ENCODE data around the gene UCN2. TPM values are rescaled to one million over a fixed set of nuclear protein-coding genes. Genes with fewer than 3 reads are reported as not detected.

UCN2 gene
- total and polyA plus RNA-seq, 4 donors: 0.07 to 0.18 (median 0.16) TPM; not detected in 1

GRCh38 chr3:48562367-48563095 is 1.1 kb downstream of the UCN2 start:
- H3K27ac ChIP-seq (ENCODE audit: low read depth in 1 of 2, low read length in 1 of 2): no peak overlapping the region
- H3K27me3 ChIP-seq (ENCODE audit: control insufficient read depth in 3 of 3, insufficient read depth in 3 of 3, low read length in 2 of 3): no peaks in the 10 kb centered on the region
- H3K4me1 ChIP-seq (ENCODE audit: control insufficient read depth in 5 of 5, insufficient read depth in 5 of 5, low read length in 5 of 5): peaks cover 0 to 28% (median 9%) of the 10 kb centered on the region in 5 donors
- no peak overlapping the region for H3K9ac ChIP-seq (ENCODE audit: insufficient read depth in 1 of 2, low read length in 2 of 2)
- no peak for ATAC-seq (ENCODE audit: insufficient read depth, low FRiP score)
- no peaks in the 10 kb centered on the region for H3K36me3 ChIP-seq (ENCODE audit: control insufficient read depth in 4 of 4, insufficient read depth in 4 of 4, low read length in 4 of 4)
- H3K9me3 ChIP-seq (ENCODE audit: control insufficient read depth in 4 of 4, insufficient read depth in 3 of 4, low read length in 3 of 4): no peaks in the 10 kb centered on the region
- WGBS, 2 donors: 90 to 93% methylated on average over 20 of the region's 20 CpGs
- no peak overlapping the region for H3K4me3 ChIP-seq
- TF ChIP-seq CTCF (IDR thresholded peaks at IDR 0.05; ENCODE audit: control extremely low read depth, extremely low read depth): no peak
- DNase-seq: no peak

- DNase-seq (peak; percentile 62 to 72 (median 62)), ATAC-seq (ENCODE audit: insufficient read depth, low FRiP score) (no peak)
- 32% methylated on average over 21 of the region's 21 CpGs for WGBS, 2 donors
- no peaks in the 10 kb centered on the region for H3K27me3 ChIP-seq (ENCODE audit: control insufficient read depth in 3 of 3, insufficient read depth in 3 of 3, low read length in 2 of 3)
- H3K36me3 ChIP-seq (ENCODE audit: control insufficient read depth in 4 of 4, insufficient read depth in 4 of 4, low read length in 4 of 4): no peaks in the 10 kb centered on the region
- no peak overlapping the region for H3K4me3 ChIP-seq
- H3K4me1 ChIP-seq (ENCODE audit: control insufficient read depth in 5 of 5, insufficient read depth in 5 of 5, low read length in 5 of 5): peaks cover 0 to 34% (median 12%) of the 10 kb centered on the region in 5 donors
- H3K9ac ChIP-seq (ENCODE audit: insufficient read depth in 1 of 2, low read length in 2 of 2): no peak overlapping the region
- H3K27ac ChIP-seq (ENCODE audit: low read depth in 1 of 2, low read length in 1 of 2): peak overlapping the region; percentile 12 to 45
- TF ChIP-seq CTCF (IDR thresholded peaks at IDR 0.05; ENCODE audit: control extremely low read depth, extremely low read depth): no peak
- H3K9me3 ChIP-seq (ENCODE audit: control insufficient read depth in 4 of 4, insufficient read depth in 3 of 4, low read length in 3 of 4): no peaks in the 10 kb centered on the region
These were observed 2.4 kb downstream of the UCN2 start for GRCh38 chr3:48561045-48561736.

- Histone ChIP-seq H3K9me3 (ENCODE audit: control insufficient read depth in 4 of 4, insufficient read depth in 3 of 4, low read length in 3 of 4) (no peaks in the 10 kb centered on the region), H3K27me3 (ENCODE audit: control insufficient read depth in 3 of 3, insufficient read depth in 3 of 3, low read length in 2 of 3) (no peaks in the 10 kb centered on the region), H3K36me3 (ENCODE audit: control insufficient read depth in 4 of 4, insufficient read depth in 4 of 4, low read length in 4 of 4) (no peaks in the 10 kb centered on the region), H3K27ac (ENCODE audit: low read depth in 1 of 2, low read length in 1 of 2) (peak overlapping the region; percentile 12 to 45), H3K4me3 (no peak overlapping the region), H3K4me1 (ENCODE audit: control insufficient read depth in 5 of 5, insufficient read depth in 5 of 5, low read length in 5 of 5) (peaks cover 0 to 40% (median 14%) of the 10 kb centered on the region in 5 donors), H3K9ac (ENCODE audit: insufficient read depth in 1 of 2, low read length in 2 of 2) (no peak overlapping the region)
- 2 to 12% methylated on average over 5 of the region's 5 CpGs for WGBS, 2 donors
- TF ChIP-seq CTCF (IDR thresholded peaks at IDR 0.05; ENCODE audit: control extremely low read depth, extremely low read depth): no peak
- DNase-seq (peak in 2 of 3 donors; percentile 33 to 63), ATAC-seq (ENCODE audit: insufficient read depth, low FRiP score) (no peak)
These were observed 2.9 kb downstream of the UCN2 start for GRCh38 chr3:48560648-48561018.

Data from lung (tissue), 12 donors.